HepG2 (cell line): ENCODE results near the gene PSMB11. TPM values are rescaled to one million over a fixed set of nuclear protein-coding genes. Genes with fewer than 3 reads are reported as not detected.

Source experiments
- FOXJ3 ChIP-seq: sonication (generic); formaldehyde crosslinking; IDR thresholded peaks from 2 replicates; pipeline ENCODE4 v1.4.0; 2020; ENCODE audit warnings: missing genetic modification reagents, mild to moderate bottlenecking, borderline replicate concordance
- NFKB2 ChIP-seq: sonication (generic); formaldehyde crosslinking; IDR thresholded peaks from 2 replicates; pipeline ENCODE4 v1.4.0; 2020; ENCODE audit warnings: missing genetic modification reagents, borderline replicate concordance
- PRDM15 ChIP-seq: sonication (generic); formaldehyde crosslinking; IDR thresholded peaks from 2 replicates; pipeline ENCODE4 v1.4.0; 2020; ENCODE audit warnings: missing genetic modification reagents
- PRPF4 ChIP-seq: fragments of 200-400 bp; formaldehyde crosslinking; IDR thresholded peaks from 2 replicates; pipeline ENCODE4 v1.6.1; 2016; ENCODE audit warnings: low read length, low read depth; ENCODE audit not compliant: poor library complexity, severe bottlenecking
- REST ChIP-seq, 2 experiments: IDR thresholded peaks; 2 replicates each; pipeline ENCODE4 v1.6.1; 2011 to 2012; ENCODE audit warnings: low read length in 2 of 2, borderline replicate concordance in 1 of 2, low read depth in 1 of 2, mild to moderate bottlenecking in 1 of 2, moderate library complexity in 1 of 2
- TBX2 ChIP-seq: sonication (generic); formaldehyde crosslinking; IDR thresholded peaks from 2 replicates; pipeline ENCODE4 v1.5.0; 2020; ENCODE audit warnings: missing genetic modification reagents, mild to moderate bottlenecking, borderline replicate concordance
- TSC22D2 ChIP-seq: sonication (generic); formaldehyde crosslinking; IDR thresholded peaks from 2 replicates; pipeline ENCODE4 v1.5.1; 2020; ENCODE audit warnings: missing genetic modification reagents, mild to moderate bottlenecking, borderline replicate concordance
- ZFP37 ChIP-seq: sonication (generic); formaldehyde crosslinking; IDR thresholded peaks from 2 replicates; pipeline ENCODE4 v1.4.0; 2020; ENCODE audit warnings: missing genetic modification reagents, borderline replicate concordance
- ZKSCAN5 ChIP-seq: sonication (generic); formaldehyde crosslinking; IDR thresholded peaks from 2 replicates; pipeline ENCODE4 v1.5.1; 2020; ENCODE audit warnings: mild to moderate bottlenecking, missing genetic modification reagents
- ZNF281 ChIP-seq: sonication (generic); formaldehyde crosslinking; IDR thresholded peaks from 2 replicates; pipeline ENCODE4 v1.4.0; 2020; ENCODE audit warnings: missing genetic modification reagents, borderline replicate concordance
- ZNF549 ChIP-seq: sonication (generic); formaldehyde crosslinking; IDR thresholded peaks from 2 replicates; pipeline ENCODE4 v1.5.0; 2020; ENCODE audit warnings: missing genetic modification reagents
- polyA plus RNA-seq, 8 experiments: library from polyadenylated mRNA; depleted of rRNA in 3 of 8; stranded (reverse) in 7 of 8; unstranded in 1 of 8; fragments of >200 nt; fragmentation: Illumina TruSeq in 4 of 8; extraction: Trizol in 4 of 8; gene quantifications; 2 replicates each; pipeline versions ENCODE4 v1.2.1 to v1.2.3, GENCODE V29; 2011 to 2016; ENCODE audit warnings: low read depth in 4 of 8, missing spikeins in 1 of 8, mixed read lengths in 1 of 8; ENCODE audit not compliant: insufficient read depth in 1 of 8
- total RNA-seq, 5 experiments: library from RNA; depleted of rRNA; stranded (reverse); fragments of >200 nt; fragmentation: Illumina TruSeq; extraction: Trizol; gene quantifications; 2 replicates each; pipeline ENCODE4 v1.2.3, GENCODE V29; 2016; ENCODE audit warnings: low read depth in 1 of 5
- TF ChIP-seq, protein P1 (sequence below): sonication (generic); formaldehyde crosslinking; conservative IDR thresholded peaks from 2 replicates; pipeline ENCODE4 v1.4.0; 2020; ENCODE audit warnings: missing genetic modification reagents
- TF ChIP-seq, protein P2 (sequence below): sonication (generic); formaldehyde crosslinking; IDR thresholded peaks from 2 replicates; pipeline ENCODE4 v1.5.0; 2020; ENCODE audit warnings: missing genetic modification reagents, mild to moderate bottlenecking, borderline replicate concordance

PSMB11 gene
- total and polyA plus RNA-seq, 2 of the 13 experiments (the other 11 are each of a cell fraction or from before 2014, with no cell fraction given) = not detected

GRCh38 chr14:23035303-23036144 lies 6.5 kb upstream of the PSMB11 start (continued):
- no peak for TF ChIP-seq PRDM15
- no peak for TF ChIP-seq ZKSCAN5
- no peak for TF ChIP-seq ZNF281
- TF ChIP-seq NFKB2 (CRISPR knock-in tag) = no peak
- TF ChIP-seq ZNF549 (CRISPR knock-in tag) = 0 out of 2 replicates have a peak, but pooled peaks have one; percentile 84
- no peak for TF ChIP-seq PRPF4
- TF ChIP-seq TBX2 (CRISPR knock-in tag) = no peak
- TF ChIP-seq, protein P1, sequence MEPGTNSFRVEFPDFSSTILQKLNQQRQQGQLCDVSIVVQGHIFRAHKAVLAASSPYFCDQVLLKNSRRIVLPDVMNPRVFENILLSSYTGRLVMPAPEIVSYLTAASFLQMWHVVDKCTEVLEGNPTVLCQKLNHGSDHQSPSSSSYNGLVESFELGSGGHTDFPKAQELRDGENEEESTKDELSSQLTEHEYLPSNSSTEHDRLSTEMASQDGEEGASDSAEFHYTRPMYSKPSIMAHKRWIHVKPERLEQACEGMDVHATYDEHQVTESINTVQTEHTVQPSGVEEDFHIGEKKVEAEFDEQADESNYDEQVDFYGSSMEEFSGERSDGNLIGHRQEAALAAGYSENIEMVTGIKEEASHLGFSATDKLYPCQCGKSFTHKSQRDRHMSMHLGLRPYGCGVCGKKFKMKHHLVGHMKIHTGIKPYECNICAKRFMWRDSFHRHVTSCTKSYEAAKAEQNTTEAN (CRISPR knock-in tag) = no peak
- no peak for TF ChIP-seq FOXJ3 (CRISPR knock-in tag)
- TF ChIP-seq, protein P2, sequence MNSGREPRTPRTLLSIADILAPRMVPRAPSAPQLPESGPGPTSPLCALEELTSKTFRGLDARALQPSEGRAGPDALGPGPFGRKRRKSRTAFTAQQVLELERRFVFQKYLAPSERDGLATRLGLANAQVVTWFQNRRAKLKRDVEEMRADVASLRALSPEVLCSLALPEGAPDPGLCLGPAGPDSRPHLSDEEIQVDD (CRISPR knock-in tag) = no peak
- no peak for TF ChIP-seq ZFP37
- no peak for TF ChIP-seq REST (IDR thresholded peaks at IDR 0.05; ENCODE audit: borderline replicate concordance in 1 of 2, low read depth in 1 of 2, low read length in 2 of 2)
- no peak for TF ChIP-seq TSC22D2
